ENCODE measurements around the gene WNT1. TPM values are rescaled to one million over a fixed set of nuclear protein-coding genes. Genes with fewer than 3 reads are reported as not detected.

WNT1 gene
- total and polyA plus RNA-seq, 8 donors: not detected

GRCh38 chr12:49017891-49018260 lies 39.8 kb downstream of the WNT1 start:
- no peak for TF ChIP-seq CTCF (IDR thresholded peaks at IDR 0.05)
- no peaks in the 10 kb centered on the region for H3K27me3 ChIP-seq
- H3K4me3 ChIP-seq: peak overlapping the region; percentile 39 to 81 (median 62)
- peak; percentile 0 to 5 (median 2) for ATAC-seq
- DNase-seq: no peak
- H3K27ac ChIP-seq: peak overlapping the region; percentile 78 to 95 (median 88)
- peaks cover 0 to 17% (median 0%) of the 10 kb centered on the region in 3 donors for H3K36me3 ChIP-seq
- intact Hi-C loops (cut with DNase I): no loop called here
- H3K4me1 ChIP-seq: peaks cover 0 to 13% (median 4%) of the 10 kb centered on the region in 3 donors
- no peaks in the 10 kb centered on the region for H3K9me3 ChIP-seq
- no peak for FAIRE-seq
- WGBS, 2 donors: 0 to 1% methylated on average over 8 of the region's 8 CpGs

DNA sequence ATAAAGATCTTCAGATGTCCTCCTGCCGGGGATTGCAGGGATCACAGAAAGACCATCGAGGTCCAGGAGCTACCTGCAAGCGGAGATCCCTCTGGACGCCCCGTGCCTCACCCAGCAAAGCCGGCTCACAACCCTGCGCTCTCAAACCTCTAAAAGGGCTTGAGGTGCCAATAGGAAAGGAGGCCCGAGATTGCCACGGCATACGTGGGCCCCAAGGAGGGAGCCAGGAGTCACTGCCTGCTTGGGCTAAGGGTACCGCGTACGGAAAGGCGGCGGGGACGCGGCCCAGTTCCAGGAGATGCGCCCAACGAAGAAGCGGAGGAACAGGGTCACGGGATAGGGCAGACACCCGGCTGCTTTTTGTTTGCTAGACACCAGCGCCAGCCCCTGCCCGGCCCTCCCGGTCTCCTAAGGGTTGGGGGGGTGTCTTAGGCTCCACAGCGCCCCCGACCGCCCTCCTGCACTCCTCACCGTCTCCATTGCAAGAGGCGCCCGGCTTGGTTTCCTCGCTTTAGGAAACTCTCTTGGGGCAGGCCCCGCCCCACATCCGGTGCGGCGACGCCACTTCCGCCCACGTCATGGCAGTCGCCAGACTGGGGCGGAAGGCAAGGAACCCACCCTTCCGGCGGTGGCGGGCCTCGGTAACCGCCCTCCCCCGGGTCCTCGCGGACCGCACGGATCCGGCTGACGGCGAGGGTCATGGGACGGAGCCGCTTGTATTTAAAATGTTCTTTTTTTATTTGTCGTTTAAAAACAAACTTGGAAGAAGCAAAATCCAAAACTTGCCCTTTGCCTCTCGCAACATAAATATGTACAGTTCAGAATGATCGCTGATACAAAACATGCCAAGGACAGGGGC lies 40.4 kb downstream of the WNT1 start, which contains the start of gene PRKAG1:
TSS of gene PRKAG1 (minus strand) at position 516 of the 859 bp plus-strand sequence. CDS start at position 480, 36 bp downstream.
- ATAC-seq (peak; percentile 95 to 97 (median 96)), FAIRE-seq (peak; percentile 41), DNase-seq (peak; percentile 92 to 97 (median 94))
- Histone ChIP-seq H3K4me3 (peak within 1 kb of the TSS; percentile 39 to 81 (median 62)), H3K4me1 (peaks cover 0 to 13% (median 4%) of the 10 kb centered on the region in 3 donors), H3K9me3 (no peaks in the 10 kb centered on the region), H3K36me3 (peaks cover 0 to 21% (median 0%) of the 10 kb centered on the region in 3 donors), H3K27me3 (no peaks in the 10 kb centered on the region), H3K27ac (peak within 1 kb of the TSS; percentile 78 to 95 (median 88))
- 0% methylated on average over 53 to 59 of the region's 59 CpGs for WGBS, 2 donors
- intact Hi-C loops (cut with DNase I): no loop called here
- TF ChIP-seq CTCF (IDR thresholded peaks at IDR 0.05): no peak

- Histone ChIP-seq H3K36me3 (peaks cover 0 to 26% (median 0%) of the 10 kb centered on the region in 3 donors), H3K27me3 (no peaks in the 10 kb centered on the region), H3K9me3 (no peaks in the 10 kb centered on the region), H3K4me1 (peaks cover 0 to 13% (median 4%) of the 10 kb centered on the region in 3 donors), H3K27ac (peak overlapping the region; percentile 78 to 95 (median 88)), H3K4me3 (peak overlapping the region; percentile 39 to 81 (median 62))
- intact Hi-C loops (cut with DNase I): no loop called here
- peak; percentile 17 to 27 (median 24) for ATAC-seq
- no peak for DNase-seq
- 3 to 5% methylated on average over 8 of the region's 8 CpGs for WGBS, 2 donors
- TF ChIP-seq CTCF (IDR thresholded peaks at IDR 0.05): no peak
- FAIRE-seq: no peak
These were observed 41.0 kb downstream of the WNT1 start for GRCh38 chr12:49019120-49019430.

DNA sequence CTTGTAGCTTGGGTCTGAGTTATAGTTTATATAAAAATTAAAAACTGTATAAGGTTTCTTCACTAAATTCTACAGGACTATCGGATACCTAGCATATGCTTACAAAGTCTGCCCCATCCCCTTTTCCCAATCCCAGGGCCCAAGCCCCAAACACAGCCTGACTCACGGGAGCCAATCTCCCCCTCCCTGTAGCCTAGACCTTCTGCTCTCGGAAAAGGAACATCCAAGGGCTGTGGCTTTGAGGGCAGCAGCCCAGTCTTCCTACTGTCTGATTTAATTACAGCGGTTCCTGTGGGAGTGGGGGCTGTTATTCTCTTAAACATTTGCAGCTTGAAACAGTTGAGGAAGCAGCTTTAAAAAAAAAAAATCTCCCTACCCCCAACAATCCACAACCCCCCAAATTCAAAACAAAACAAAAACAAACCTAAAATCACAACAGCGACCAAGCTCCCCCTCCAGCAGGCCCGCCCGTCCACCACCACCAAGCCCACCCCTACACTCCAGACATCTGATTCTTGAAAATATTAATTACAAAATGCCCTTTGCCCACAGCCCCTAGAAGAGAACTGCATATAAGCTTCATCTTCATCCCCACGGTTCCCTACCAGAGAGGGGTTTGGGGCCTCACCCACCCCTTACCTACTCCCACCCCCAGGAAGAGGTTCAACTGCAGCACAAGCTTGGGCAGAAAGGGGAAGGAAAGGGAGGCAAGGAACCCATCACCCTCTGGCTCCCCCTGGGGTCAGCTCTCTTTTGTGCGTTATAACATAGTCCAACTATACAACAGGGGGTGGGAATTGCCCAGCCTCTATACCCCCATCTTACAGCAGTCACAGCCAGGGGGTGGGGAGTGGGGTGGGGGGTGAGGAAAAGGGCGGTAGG lies 41.6 kb downstream of the WNT1 start:
- no peak for TF ChIP-seq CTCF (IDR thresholded peaks at IDR 0.05)
- intact Hi-C loops (cut with DNase I): no loop called here
- Histone ChIP-seq H3K9me3 (no peaks in the 10 kb centered on the region), H3K4me3 (no peak overlapping the region), H3K4me1 (peaks cover 0 to 13% (median 4%) of the 10 kb centered on the region in 3 donors), H3K36me3 (peaks cover 0 to 33% (median 5%) of the 10 kb centered on the region in 3 donors), H3K27ac (peak overlapping the region; percentile 78 to 95 (median 88)), H3K27me3 (no peaks in the 10 kb centered on the region)
- DNase-seq: peak in 1 of 6 donors; percentile 27
- peak in 2 of 4 donors; percentile 6 to 7 for ATAC-seq
- FAIRE-seq: no peak
- WGBS, 2 donors: 72 to 78% methylated on average over 10 of the region's 10 CpGs

Measured in pancreas (tissue), 10 donors.